Ecto neural progenitor cell (in vitro differentiated cells): Measurements from ENCODE around the gene SBNO2.
"Not testable (repeated sequence)": the region's sequence is repeated elsewhere in the genome, so short reads cannot be mapped to it uniquely, and the experiment has no call there.

Experiments used
- DNase-seq: peaks from one replicate; pipeline ENCODE4 v3.0.0-alpha.2; 2018; ENCODE audit warnings: low spot score

Gene SBNO2

GRCh38 chr19:1208830-1209229, 34.8 kb upstream of the SBNO2 start:
- DNase-seq: not testable (repeated sequence)

DNA sequence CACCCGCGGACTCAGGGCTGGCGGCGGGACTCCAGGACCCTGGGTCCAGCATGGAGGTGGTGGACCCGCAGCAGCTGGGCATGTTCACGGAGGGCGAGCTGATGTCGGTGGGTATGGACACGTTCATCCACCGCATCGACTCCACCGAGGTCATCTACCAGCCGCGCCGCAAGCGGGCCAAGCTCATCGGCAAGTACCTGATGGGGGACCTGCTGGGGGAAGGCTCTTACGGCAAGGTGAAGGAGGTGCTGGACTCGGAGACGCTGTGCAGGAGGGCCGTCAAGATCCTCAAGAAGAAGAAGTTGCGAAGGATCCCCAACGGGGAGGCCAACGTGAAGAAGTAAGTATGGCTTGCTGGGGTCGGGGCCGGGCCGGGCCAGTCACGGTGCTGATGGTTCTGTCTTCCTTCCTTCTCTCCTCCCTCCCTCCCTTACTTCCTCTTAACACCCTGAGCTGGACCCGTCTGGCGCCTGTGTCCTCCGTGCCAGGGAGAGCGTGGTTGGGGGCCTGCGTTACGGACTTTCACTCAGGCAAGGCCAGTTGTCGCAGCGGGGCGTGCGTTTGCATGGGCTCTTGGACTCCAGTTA, 32.9 kb upstream of the SBNO2 start:
- no peak for DNase-seq

GRCh38 chr19:1206150-1206863, 32.2 kb upstream of the SBNO2 start:
- no peak for DNase-seq

- DNase-seq: peak; percentile 100
Measured at GRCh38 chr19:1205114-1206099, 31.3 kb upstream of the SBNO2 start, which contains the start of gene STK11. Gene STK11 (plus strand): TSS chr19:1205778. CDS start chr19:1206914, 1,136 bp downstream.

- not testable (repeated sequence) for DNase-seq
Measured at GRCh38 chr19:1200614-1201013, 26.5 kb upstream of the SBNO2 start.

DNA sequence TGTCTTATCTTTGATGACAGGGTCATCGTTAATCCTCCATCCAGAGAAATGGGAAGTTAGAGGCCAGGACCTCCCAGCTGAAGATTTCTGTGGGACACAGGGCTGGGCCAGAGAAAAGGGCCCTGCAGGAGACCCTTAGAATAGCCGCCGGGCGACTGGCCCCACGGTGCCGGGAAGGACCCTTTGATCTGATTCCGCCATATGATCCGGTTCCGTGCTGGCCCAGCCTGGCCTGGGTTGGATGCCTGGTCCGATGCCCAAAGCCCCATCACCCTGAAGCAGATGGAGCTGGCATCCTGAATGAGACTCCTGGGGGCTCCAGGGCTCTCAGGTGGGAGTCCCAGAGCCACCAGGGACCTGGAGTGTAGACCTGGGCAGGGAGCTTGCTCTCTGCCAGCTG, 25.5 kb upstream of the SBNO2 start:
- DNase-seq: no peak

DNA sequence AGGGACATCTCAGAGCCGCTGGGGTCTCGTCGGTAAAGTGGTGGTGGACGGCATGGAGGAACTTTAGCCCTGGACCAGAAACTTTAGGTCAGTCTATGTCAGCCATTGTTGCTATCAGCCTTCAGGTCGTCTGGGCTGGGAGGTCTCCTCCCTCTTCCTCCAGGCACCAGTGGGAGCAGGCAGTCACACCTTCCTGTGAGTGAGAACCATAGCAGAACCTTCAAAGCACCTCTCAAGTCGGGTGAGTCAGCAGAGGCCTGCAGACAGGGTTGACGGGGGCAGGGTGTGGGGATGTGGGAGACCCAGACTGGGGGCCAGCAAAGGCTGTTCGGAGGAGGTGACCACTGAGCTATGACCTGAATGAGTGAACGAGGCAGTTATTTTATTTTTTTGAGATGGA, 15.4 kb upstream of the SBNO2 start:
- DNase-seq: no peak

DNA sequence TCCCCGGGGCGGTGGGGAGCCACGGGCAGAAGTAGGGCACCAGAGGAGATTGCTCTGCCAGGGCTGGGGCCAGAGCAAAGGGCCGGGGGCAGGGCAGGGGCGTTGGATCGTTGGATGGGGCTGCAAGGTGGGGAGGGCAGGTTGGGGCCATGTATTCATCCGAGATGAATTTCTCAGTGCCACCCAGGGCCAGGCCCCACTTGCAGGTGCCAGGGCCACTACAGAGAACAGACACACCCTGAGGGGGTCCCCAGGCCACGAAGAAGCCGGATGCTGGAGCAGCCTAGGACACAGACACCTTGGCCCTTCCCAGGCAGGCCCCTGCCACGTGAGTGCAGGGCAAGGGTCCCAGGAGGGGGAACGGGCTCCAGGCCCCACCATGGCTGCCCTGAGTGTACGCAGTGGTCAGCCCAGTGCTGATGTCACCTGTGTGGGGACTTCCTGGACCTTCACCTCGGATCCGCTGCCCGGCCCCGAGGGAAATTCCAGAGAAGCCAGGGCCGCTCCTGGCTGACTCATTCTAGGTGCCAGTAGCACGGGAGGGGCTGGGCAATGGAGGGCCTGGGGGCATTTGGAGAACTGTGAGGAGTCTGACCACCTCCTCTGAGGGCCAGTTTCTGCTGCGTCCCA, 9.6 kb upstream of the SBNO2 start:
- peak; percentile 57 for DNase-seq

GRCh38 chr19:1182727-1183126, 8.7 kb upstream of the SBNO2 start:
- DNase-seq: no peak

GRCh38 chr19:1182068-1182467, 8.0 kb upstream of the SBNO2 start:
- DNase-seq: no peak

- no peak for DNase-seq
Measured at GRCh38 chr19:1181606-1182005, 7.5 kb upstream of the SBNO2 start.

- no peak for DNase-seq
Measured at GRCh38 chr19:1177322-1178114, 3.5 kb upstream of the SBNO2 start.

DNA sequence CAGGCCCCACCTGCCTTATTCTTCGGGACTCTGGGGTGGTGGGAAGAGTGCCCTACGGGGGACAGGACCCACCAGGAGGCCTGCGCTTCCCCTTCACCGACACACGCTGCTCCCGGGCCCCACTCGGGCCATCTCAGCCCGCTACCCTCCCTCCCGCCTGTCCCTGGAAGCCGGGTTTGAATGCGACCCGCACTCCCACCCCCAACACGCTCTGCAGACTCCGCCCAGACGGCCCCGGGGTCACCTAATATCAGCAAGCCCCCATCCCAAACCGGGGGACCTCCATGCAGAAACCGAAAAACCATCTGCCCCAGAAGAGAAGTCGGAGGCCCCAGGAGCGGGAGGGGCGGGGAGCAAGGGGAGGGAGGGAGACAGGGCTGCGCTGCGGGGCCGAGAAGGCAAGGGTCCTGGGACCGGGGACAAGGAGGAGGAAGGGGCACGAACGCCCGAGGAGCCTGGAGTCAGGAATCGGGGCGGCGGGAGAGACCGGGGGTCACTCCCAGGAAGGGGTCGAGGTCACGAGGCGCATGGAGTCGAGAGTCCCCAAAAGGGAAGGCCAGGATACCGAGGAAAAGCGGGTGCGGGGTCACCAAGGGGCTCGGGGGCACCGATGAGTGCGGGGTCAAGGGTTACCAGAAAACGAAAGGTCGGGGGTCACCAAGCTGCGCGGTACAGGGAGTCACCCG, 766 bp downstream of the SBNO2 start:
- DNase-seq: no peak

DNA sequence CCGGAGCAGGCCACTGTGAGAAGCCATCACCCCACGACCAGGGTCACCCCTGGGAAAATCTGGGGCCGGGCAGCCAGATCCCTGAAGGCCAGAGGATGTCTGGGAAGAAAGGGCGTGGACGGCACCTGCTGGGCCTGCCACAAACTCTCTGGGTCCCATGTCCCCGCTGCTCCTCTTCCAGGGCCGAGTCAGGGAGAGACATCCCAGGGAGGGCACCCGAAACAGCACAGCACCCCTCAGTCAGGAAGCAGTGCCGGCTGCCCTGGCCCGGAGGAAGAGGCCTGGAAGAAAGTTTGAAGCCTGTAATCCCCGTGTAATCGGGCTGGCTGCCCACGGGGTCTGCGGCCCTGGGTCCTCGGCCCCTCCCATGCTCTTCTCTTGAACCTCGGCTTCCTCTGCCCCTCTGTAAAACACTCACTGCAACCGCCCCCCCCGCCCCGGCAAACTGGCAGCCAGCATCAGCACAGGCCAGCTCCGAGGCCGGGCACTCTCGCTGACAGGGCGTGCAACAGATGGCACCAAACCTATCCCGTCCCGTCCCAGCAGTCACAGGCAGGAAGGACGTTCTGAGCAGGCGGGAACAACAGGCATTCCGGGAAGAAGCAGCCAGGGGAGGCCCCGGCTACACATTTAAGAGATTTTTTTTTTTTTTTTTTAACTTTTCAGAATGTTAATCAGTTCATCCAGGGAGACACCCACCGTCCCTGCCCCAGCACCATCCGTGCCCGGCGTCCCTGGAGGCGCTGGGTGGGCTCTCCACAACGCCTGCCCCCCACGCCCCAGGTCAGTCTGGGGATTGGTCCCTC, 1.5 kb downstream of the SBNO2 start:
- DNase-seq: peak; percentile 71

DNA sequence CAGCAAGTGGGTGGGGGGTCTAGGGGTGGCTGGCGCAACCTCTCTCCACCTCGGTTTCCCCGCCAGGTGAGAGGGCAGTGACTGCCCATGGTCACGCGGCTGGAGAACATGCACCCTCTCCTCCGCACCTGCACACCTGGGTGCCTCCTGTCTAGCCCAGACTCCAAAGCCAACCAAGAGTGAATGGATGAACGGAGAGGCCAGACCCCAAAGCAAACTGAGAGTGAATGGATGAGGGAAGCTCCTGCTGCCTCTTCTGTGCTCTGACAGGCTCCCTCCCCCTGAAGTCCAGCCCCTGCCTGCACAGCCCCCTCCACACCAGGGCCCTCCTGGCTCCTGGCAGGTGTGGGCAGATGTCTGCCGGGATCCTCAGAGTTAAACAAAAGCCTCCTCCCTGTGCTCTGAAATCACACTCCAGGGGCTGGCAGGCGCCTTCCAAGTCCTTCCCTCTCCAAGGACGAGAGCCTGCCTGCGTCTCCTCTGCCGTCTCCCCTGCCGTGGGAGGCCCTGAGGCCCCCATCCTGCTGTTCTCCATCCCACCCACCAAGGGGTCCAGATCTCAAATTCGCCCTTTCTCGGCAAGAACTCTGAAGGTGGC, 2.2 kb downstream of the SBNO2 start:
- DNase-seq: no peak

DNA sequence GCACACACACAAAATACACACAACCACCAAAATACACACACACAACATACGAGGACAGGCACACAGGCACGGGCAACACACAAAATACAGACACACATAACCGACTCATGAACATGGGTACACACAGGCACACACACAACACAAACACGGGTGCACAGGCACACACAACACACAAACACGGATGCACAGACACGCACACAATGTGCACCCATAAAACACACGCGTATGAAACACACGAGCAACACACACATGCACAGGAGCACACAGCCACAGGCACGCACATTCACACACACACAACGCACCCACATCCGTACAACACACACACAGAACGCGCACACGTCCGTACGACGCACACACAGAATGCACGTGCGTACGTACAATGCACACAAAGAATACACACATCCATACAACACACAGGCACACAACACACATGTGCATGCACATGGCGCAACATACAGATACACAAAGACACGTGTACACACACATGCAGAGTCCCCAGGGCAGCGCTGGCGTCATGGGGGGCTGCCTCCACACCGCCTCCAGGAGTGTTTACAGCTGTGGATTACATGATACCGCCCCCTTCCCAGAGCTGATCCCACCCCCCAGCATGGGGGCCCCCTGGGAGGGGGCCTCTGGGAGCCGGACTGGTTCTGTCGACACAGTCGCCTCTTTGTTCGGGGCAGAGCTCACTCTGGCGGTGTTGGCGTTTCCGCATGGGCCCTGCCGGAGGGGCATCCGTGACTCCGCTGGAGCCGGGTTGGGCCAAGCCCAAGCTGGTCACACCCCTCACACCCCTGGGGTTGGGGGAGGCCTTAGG, 2.9 kb downstream of the SBNO2 start:
- no peak for DNase-seq

GRCh38 chr19:1169921-1170885, 3.9 kb downstream of the SBNO2 start:
- no peak for DNase-seq
